ENCODE results near the gene DOCK10. TPM values are rescaled to one million over a fixed set of nuclear protein-coding genes. Genes with fewer than 3 reads are reported as not detected.
A peak's percentile ranks its signal among the peaks of the same experiment; 100 is the strongest.

DOCK10 gene
- total and polyA plus RNA-seq, 2 experiments from 2014 or later = 1.1 to 3.2 TPM

DNA sequence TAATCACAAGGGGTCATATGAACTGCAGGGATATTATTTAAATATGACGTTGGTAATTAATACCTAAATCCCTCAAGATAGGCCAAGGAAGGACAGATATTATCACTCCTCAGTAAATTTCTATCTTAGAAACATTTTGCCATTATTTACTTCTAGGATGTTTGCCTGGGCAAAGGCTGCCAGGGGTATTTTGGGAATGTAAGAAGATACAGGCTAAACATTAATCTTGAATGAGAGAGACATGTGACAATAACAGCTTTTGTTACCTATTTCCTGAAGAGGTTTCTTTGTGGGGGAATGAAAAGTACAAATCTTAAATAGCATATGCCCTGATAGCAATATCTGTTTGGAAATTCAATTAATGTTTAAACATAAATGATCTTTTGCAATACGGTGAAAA lies 325.3 kb downstream of the DOCK10 start:
- no peaks in the 10 kb centered on the region for H3K4me1 ChIP-seq (ENCODE audit: insufficient read depth)
- no peaks in the 10 kb centered on the region for H3K9me3 ChIP-seq (ENCODE audit: low read depth)
- no peaks in the 10 kb centered on the region for H3K27me3 ChIP-seq
- H2AFZ ChIP-seq = no peak overlapping the region
- no peaks in the 10 kb centered on the region for H3K79me2 ChIP-seq
- no peaks in the 10 kb centered on the region for H3K9me2 ChIP-seq (replicated peaks; ENCODE audit: insufficient read depth)
- H3K4me2 ChIP-seq = peak overlapping the region; percentile 1
- H3K4me3 ChIP-seq = no peak overlapping the region
- H3K27ac ChIP-seq = no peak overlapping the region
- no peaks in the 10 kb centered on the region for H4K20me1 ChIP-seq (ENCODE audit: insufficient read depth, poor library complexity, severe bottlenecking)
- 88% methylated on average over 2 of the region's 2 CpGs for WGBS (ENCODE audit: low lambda C conversion rate, missing lambda C conversion rate)
- DNase-seq (ENCODE audit: low spot score) = no peak
- H3K36me3 ChIP-seq (replicated peaks; ENCODE audit: insufficient read depth, low read depth) = no peaks in the 10 kb centered on the region
- TF ChIP-seq EZH2 (IDR thresholded peaks at IDR 0.05; ENCODE audit: borderline replicate concordance) (no peak), EZH2phosphoT487 (IDR thresholded peaks at IDR 0.05; ENCODE audit: low read depth, severe bottlenecking, unreplicated experiment) (no peak), CTCF (IDR thresholded peaks at IDR 0.05; ENCODE audit: poor library complexity) (no peak)

DNA sequence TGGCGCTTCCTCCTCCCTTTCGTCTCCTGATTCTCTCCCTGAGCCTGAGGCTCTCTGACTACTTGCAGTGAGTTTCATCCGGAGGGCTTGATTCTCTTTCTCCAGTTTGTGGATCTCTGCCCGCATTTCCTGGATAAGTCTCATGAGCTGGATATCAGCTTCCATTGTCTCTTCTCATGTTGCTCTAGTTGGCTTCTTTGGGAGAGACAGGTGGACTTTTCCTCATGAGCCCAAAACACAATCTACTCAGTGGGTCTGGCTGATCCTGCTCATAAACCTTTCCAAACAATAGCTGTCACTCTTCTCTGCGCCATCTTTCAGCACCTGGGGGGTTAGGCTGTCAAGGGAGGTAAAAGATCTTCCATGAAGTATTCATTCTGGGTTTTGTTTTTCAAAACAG lies 326.1 kb downstream of the DOCK10 start, which contains the start of gene CCDC195:
Gene CCDC195, minus strand, starts transcription at position 165 of the 400 bp plus-strand sequence. Its CDS starts 0 bp downstream, at position 165.
- Histone ChIP-seq H3K9me3 (ENCODE audit: low read depth) (no peaks in the 10 kb centered on the region), H3K9me2 (replicated peaks; ENCODE audit: insufficient read depth) (no peaks in the 10 kb centered on the region), H4K20me1 (ENCODE audit: insufficient read depth, poor library complexity, severe bottlenecking) (no peaks in the 10 kb centered on the region), H2AFZ (no peak within 1 kb of the TSS), H3K4me3 (no peak within 1 kb of the TSS), H3K27ac (no peak within 1 kb of the TSS), H3K4me2 (peak within 1 kb of the TSS; percentile 1), H3K4me1 (ENCODE audit: insufficient read depth) (no peaks in the 10 kb centered on the region), H3K79me2 (no peaks in the 10 kb centered on the region), H3K36me3 (replicated peaks; ENCODE audit: insufficient read depth, low read depth) (no peaks in the 10 kb centered on the region), H3K27me3 (no peaks in the 10 kb centered on the region)
- DNase-seq (ENCODE audit: low spot score) = no peak
- WGBS (ENCODE audit: low lambda C conversion rate, missing lambda C conversion rate) = 76% methylated on average over 5 of the region's 5 CpGs
- TF ChIP-seq CTCF (IDR thresholded peaks at IDR 0.05; ENCODE audit: poor library complexity) = no peak
- no peak for TF ChIP-seq EZH2 (IDR thresholded peaks at IDR 0.05; ENCODE audit: borderline replicate concordance)
- no peak for TF ChIP-seq EZH2phosphoT487 (IDR thresholded peaks at IDR 0.05; ENCODE audit: low read depth, severe bottlenecking, unreplicated experiment)

Small RNA genes lying within 50 kb of the gene (microRNA-seq; reads per million reads assigned to microRNA genes)
- gene MIR4439 = not detected

Small RNA genes lying within 50 kb of the gene (small RNA-seq; reads per million reads assigned to genes)
- not detected for gene MIR4439
